GM21447 (cell line): ENCODE measurements around the gene C16orf95.
"Not testable (repeated sequence)": the region's sequence is repeated elsewhere in the genome, so short reads cannot be mapped to it uniquely, and the experiment has no call there.

Experiments
- ATAC-seq: cut with Tn5 transposase; IDR thresholded peaks from one replicate; pipeline ENCODE4 v1.9.1; 2021; ENCODE audit not compliant: unreplicated experiment

C16orf95 gene

DNA sequence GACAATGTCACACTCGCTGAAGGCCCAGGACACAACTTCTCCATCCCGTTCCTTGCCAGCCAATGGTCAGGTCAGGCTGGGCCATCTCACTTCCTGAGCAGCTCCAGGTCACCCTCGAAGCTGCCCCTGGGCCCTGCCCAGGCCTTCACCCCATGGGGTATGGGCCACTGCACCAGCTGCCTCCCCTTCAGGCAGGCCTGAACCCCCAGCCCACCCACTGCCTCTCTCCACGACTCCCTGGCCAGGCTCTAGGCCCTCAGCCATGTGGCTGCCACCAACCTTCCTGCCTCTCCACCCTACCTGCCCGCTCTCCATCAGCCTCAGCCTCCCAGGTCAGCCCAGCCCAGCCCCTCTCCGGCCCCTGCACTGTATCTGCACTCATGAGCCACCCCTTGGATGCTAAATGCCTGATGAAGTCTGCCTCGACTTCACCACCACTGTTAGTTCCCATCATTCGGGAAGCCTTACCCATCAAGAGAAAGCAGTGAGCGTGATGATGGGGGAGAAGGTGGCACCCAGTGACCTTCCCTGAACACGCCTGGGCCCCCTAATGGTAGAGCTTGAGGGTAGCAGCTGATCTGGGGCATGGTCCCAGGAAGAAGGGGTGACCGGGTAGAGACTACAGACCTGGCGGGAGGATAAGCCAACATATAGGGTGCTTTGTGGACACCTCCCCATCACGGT lies 30.9 kb upstream of the C16orf95 start:
- ATAC-seq, result no peak

DNA sequence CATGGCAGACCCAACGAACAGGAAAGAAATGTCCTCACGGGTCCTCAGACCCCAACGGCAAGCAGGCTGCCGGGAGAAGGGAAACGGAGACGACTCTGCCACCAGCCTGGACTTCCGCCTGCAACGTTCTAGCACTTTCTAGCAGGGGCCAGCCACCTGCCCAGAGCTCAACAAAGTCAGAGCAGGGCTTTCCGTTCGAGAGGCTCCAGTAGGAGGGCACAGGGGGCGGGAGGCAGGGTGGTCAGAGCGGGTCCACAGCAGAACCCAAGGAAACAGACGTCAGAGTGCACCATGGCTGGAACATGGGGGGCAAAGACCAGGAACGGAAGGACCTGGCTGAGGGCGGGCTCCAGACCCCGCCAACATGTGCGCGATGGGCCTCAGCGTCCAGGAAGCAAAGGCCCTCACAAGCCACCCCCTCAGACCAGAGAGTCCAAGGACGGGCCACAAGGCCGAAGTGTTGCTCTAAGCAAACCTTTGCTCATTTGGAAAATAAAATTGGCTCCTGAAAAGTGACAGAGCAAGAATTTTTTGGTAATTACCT lies 29.4 kb upstream of the C16orf95 start:
- ATAC-seq, result no peak

DNA sequence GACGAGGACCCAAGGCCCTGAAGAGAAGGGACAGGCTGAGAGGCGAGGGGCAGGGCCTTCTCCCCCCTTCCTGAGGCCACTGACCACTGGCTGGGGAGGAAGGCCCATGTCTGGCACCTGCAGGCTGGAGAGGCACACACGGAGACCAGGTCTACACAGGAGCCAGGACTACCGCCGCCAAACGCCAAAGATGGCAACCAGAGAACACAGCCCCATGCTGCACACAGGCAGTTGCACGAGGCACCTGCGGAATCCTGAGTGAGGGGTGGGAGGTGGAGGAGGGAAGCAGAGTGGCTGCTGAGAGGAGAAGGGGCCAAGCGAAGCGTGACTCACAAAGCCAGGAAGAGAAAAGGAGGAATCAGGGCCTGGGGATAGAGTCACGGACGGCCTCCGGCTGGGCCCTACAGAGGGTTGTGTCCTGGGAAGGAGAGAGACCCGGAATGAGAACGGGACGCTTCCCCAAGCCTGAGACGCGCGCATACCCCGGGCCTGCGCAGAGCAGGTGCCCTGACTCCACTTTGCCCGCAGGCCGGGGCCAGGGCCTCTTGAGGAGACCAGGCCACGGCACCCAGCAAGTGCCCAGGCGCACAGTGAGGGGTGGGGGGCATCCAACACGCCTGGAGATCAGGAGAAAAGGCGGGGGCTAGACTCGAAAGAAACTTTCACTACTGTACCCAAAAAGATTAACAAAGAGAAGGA lies 28.7 kb upstream of the C16orf95 start:
- no peak for ATAC-seq

DNA sequence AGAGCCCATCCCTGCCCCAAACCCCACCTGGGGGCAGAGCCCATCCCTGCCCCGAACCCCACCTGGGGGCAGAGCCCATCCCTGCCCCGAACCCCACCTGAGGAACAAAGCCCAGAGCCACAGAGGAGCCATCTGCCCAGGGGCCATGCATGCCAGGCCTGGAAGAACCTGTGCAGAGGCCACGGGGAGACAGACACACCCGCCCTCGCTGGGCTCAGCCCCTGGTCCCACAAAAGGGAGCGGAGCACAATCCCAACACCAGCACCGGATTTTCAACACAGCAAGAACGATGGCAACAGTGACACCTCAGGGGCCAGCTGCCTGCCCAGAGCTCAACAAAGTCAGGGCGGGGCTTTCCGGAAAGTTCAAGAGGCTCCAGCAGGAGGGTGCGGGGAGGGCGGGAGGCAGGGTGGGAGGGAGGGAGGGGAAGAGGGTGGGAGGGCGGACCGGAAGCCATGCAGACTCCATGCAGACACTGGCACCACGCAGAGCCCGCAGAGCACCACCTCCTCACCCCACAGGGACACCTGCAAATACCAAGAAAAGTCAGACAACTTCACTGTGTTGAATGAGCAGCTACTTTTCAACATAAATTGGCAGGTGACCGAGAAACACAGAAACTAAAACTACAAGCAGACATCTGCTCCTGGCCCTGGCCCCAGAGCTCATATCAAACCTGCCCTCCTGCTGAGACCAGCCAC lies 27.9 kb upstream of the C16orf95 start:
- no peak for ATAC-seq

DNA sequence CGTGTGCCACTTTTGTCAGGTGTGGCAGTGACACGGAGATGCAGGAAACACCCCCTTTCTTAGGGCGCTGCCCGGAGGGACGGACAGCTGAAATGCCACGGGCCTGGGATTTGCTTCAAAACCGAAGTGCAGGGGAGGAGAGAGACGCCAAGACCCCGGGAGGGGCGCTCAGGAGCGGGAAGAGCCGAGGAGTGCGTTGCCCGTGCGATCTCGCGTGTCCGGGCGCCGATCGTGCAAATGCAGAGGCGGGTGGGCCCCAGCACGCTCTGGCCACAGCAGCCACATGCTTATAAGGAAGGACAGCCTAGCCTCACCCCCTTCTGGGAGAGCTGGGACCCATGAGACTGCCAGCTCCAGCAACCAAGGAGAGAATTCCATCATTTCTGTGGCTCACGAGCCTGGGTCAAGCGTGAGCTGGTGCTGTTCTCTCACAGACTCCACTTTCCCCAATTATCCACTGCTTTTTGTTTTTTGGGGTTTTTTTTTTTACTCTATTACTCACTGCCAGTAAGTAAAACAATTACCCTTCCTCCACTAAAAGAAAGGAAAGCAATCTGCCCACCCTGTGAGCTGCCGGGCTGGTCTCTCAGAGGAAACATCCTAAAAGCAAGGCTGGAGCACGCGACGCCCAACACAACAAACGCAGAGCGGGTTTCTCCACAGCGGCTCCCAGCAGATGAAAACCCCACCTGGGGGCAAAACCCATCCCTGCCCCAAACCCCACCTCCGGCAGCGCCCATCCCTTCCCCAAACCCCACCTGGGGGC lies 27.2 kb upstream of the C16orf95 start:
- ATAC-seq, result no peak

DNA sequence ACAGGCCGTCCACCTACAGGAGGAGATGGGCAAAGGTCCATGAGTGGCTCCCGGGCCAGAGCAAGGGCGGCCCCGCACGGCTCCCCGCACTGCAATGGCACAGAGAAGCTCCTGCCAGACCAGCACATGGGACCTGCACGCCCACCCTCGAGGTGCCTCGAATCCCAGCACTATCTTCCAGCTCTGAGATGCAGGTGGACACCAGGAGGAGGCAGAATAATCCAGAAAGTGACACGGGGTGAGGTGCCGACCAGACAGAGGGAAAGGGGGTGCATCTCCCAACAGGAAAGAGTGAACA lies 26.5 kb upstream of the C16orf95 start:
- ATAC-seq, result no peak

DNA sequence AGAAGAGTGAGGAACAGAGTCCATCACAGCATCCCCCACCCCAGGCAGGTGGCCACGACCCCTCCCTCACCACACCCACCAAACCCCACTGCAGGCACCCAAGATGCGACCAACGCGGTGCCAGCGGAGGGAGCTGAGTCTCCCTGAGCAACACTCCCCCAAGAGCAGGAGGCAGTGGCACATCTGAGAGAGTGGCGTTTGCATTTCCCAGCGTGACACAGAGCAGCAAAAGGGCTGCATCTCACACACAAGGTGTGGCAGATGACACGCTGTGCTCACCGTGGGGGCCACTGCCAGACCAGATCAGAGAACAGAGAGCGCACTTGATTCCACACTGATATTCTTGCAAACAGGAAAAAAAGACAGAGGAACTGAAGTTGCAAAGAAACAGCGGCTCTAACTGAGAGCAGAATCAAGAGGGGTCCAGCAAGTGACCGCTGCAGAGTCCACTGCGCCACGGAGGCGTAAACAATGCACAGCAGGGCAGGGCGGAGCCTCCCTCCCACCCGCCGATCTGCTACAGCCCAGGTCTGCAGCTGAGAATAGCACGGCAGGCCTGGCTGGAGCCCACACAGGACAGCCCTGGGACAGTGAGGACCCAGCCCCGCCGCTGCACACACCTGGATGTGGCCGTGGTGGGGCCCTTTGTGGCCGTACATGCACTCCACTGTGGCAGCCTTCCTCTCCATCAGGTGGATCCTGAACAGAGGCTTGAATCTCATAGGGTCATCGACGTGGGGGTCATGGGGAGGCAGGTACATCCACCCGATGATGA lies 26.0 kb upstream of the C16orf95 start:
- ATAC-seq, result no peak

DNA sequence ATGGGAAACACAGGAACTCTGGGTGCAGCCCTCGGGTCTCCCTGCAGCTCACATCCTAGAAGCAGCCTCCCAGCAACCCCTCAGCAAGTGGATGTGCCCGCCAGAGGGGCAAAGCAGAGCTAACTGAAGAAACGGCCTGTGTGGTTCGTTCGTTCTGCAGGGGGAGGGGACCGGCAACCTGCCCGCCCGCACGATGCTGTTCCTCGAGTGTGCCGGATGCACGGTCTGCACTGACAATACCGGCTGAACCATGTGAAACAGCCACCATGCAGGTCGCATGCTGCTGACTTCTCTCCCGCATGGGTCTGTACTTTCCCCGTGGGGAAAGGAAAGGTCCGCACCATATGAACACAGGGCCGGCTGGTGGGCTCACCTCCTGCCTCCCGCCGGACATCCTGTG lies 25.3 kb upstream of the C16orf95 start:
- ATAC-seq, result no peak

- ATAC-seq, result no peak
Measured at GRCh38 chr16:87340198-87340597, 23.0 kb upstream of the C16orf95 start.

- ATAC-seq, result not testable (repeated sequence)
Measured at GRCh38 chr16:87339724-87340105, 22.5 kb upstream of the C16orf95 start.

- ATAC-seq, result no peak
Measured at GRCh38 chr16:87339086-87339723, 22.0 kb upstream of the C16orf95 start.

DNA sequence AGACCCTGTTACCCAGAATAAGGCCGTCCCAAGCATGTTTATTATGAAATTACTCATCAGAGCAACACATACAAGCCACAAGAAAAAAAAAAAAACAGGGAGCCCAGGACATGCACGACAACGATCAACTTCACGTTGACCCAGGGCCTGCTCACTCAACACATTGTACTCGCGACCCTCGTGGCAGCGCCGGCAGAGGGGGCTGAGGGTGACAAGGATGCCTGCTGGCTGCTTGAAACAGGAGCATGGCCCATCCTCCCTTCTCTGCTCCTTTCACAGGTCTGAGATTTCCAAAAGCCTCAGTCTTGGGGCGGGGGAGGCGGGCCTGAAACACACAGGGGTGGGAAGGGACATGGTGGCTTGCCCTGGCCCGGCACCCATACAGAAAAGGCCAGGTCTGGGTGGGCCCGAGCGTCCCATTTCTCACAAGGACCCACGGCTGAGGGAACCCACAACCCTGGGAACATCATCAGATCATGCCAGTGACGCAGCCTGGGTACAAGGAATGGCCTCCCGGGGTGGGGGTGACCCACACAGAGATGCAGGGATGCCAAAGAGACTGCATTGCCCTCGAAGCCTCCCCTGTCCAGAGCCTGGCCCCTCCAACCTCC lies 21.1 kb upstream of the C16orf95 start:
- ATAC-seq, result no peak

GRCh38 chr16:87337262-87337771 lies 20.1 kb upstream of the C16orf95 start:
- ATAC-seq, result no peak

GRCh38 chr16:87336434-87337240 lies 19.4 kb upstream of the C16orf95 start:
- no peak for ATAC-seq

DNA sequence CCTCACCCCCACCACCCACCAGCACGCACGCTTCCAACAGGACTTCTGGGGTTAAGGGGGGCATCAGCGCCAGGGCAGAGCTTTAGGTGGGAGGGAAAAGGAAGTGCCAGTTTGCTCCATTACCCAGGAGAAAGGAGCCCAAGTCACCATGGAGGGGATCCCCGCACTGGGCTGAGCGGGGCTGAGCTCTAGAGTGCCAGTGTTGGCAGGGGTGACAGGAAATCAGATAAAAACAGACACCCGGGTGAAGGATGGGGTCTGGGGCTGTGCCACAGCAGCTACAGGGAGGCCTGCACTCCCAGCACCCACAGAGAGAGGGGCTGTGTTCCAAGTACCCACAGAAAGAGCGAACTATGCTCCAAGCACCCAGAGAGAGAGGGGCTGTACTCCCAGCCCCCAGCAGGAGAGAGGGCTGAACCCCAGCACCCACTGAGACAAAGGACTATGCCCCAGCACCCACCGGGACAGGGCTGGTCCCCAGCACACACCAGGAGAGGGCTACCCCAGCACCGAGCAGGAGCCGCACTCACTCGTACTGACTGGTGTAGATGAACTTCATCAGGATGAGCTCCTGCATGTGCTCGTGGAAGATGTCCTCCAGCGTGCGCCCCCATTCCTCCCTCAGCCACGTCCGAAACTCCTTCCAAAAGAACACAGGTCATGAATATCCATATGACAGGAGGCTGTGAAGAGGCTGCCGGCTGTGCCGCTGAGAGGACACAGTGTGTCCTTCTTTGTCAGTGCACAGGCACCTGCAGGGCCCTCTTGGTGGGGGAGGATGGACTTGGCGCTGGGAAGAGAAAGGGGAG lies 18.6 kb upstream of the C16orf95 start:
- no peak for ATAC-seq

DNA sequence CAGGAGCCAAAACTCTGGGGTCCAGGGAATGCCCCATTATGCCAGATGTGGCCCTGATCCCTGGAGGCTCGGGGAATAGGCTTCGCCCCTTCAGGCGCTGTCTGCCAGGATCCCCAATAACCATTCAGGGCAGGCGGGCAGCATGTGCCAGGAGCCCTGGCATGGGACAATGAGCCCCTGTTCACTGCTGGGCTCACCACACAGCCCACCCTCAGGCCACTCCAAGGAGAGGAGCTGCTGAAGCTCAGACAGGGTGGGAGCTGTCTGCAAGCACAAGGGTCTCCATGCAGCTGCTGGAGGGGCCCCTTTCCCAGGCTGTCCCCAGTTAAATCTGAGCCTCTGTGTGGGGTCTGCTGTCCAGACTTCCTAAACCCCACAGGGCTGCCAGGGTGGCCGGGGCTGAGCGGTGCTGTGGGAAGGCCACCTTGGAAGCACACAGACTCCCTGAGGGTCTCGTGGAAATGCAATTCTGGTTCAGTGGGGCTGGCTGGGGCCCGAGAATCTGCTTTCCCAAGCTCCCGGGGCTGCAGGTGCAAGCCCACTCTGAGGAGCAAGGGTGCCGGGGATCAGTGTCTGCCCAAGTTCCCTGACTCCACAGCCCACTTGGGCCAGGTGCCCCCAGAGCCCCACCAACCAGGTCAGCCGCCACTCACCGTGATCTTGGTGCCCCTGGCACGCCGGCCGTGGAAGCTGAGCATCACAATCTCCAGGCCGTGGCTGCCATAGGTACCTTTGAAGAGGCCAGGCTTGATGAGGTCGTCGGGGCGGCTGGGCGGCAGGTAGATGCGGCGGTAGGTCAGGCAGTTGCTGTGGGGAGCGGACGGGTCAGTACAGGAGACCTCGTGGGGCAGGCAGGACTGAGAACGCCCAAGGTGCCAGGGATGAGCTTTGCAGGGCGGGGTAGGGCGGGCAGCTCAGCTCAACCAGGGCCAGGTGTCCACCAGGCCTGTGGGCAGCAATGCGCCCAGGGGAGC lies 17.7 kb upstream of the C16orf95 start:
- no peak for ATAC-seq
